Activated gamma-delta T cell treated with anti-CD3 and anti-CD28 coated beads, Interleukin-2, amount 50 U/mL, for 16 hours (primary cell): ENCODE measurements around the gene RUFY4.

Experiments used
- DNase-seq: peaks from one replicate; pipeline ENCODE4 v3.0.0-alpha.2; 2020; ENCODE audit warnings: low read depth

The RUFY4 gene

GRCh38 chr2:218063896-218064295 is 5.2 kb upstream of the RUFY4 start:
- DNase-seq = no peak

- no peak for DNase-seq
Observed at GRCh38 chr2:218065239-218066006, 3.6 kb upstream of the RUFY4 start.

GRCh38 chr2:218066926-218067515 is 2.0 kb upstream of the RUFY4 start:
- no peak for DNase-seq

- no peak for DNase-seq
Observed at GRCh38 chr2:218067523-218067922, 1.5 kb upstream of the RUFY4 start.

GRCh38 chr2:218069606-218070300 is 700 bp downstream of the RUFY4 start:
- no peak for DNase-seq

- no peak for DNase-seq
Observed at GRCh38 chr2:218070587-218070986, 1.5 kb downstream of the RUFY4 start.

- DNase-seq = no peak
Observed at GRCh38 chr2:218071218-218071937, 2.3 kb downstream of the RUFY4 start.

- no peak for DNase-seq
Observed at GRCh38 chr2:218072002-218072401, 2.9 kb downstream of the RUFY4 start.

GRCh38 chr2:218072478-218073024 is 3.5 kb downstream of the RUFY4 start:
- no peak for DNase-seq

GRCh38 chr2:218073185-218073584 is 4.1 kb downstream of the RUFY4 start:
- no peak for DNase-seq

- DNase-seq = no peak
Observed at GRCh38 chr2:218074031-218074430, 5.0 kb downstream of the RUFY4 start.

GRCh38 chr2:218075975-218076811 is 7.1 kb downstream of the RUFY4 start:
- no peak for DNase-seq

GRCh38 chr2:218077464-218078216 is 8.6 kb downstream of the RUFY4 start:
- DNase-seq = no peak

- DNase-seq = no peak
Observed at GRCh38 chr2:218079943-218080913, 11.2 kb downstream of the RUFY4 start.

GRCh38 chr2:218081063-218081462 is 12.0 kb downstream of the RUFY4 start:
- DNase-seq = no peak

- no peak for DNase-seq
Observed at GRCh38 chr2:218081695-218082094, 12.6 kb downstream of the RUFY4 start.

GRCh38 chr2:218082586-218083351 is 13.7 kb downstream of the RUFY4 start:
- DNase-seq = no peak

- no peak for DNase-seq
Observed at GRCh38 chr2:218083352-218083676, 14.3 kb downstream of the RUFY4 start.

GRCh38 chr2:218086478-218086877 is 17.4 kb downstream of the RUFY4 start:
- no peak for DNase-seq
